Muscle layer of colon (tissue), 2 donors: ENCODE data around the gene DCC.
A peak's percentile ranks its signal among the peaks of the same experiment; 100 is the strongest.

Source experiments
- H3K27ac ChIP-seq: one replicate; pipeline ENCODE4 v1.7.0; 2013; ENCODE audit warnings: low read depth, mild to moderate bottlenecking, low read length, moderate library complexity
- H3K27me3 ChIP-seq, 2 donors: one replicate each; pipeline ENCODE4 v1.7.0; 2013; ENCODE audit warnings: low read length in 2 of 2, mild to moderate bottlenecking in 2 of 2; ENCODE audit not compliant: insufficient read depth in 2 of 2, control insufficient read depth in 1 of 2
- H3K36me3 ChIP-seq: one replicate; pipeline ENCODE4 v1.7.0; 2013; ENCODE audit warnings: mild to moderate bottlenecking, low read length; ENCODE audit not compliant: insufficient read depth
- H3K4me1 ChIP-seq: one replicate; pipeline ENCODE4 v1.7.0; 2013; ENCODE audit warnings: mild to moderate bottlenecking, low read length; ENCODE audit not compliant: insufficient read depth
- H3K4me3 ChIP-seq, 2 donors: one replicate each; pipeline ENCODE4 v1.7.0; 2013; ENCODE audit warnings: low read length in 2 of 2, low read depth in 1 of 2, mild to moderate bottlenecking in 1 of 2, moderate library complexity in 1 of 2
- H3K9ac ChIP-seq: one replicate; pipeline ENCODE4 v1.7.0; 2013; ENCODE audit warnings: low read length
- H3K9me3 ChIP-seq: one replicate; pipeline ENCODE4 v1.7.0; 2013; ENCODE audit warnings: mild to moderate bottlenecking, low read length
- donor health status: abdominal sarcoma.
- donor health status: Adenocarcinoma of cecum.

DCC gene

DNA sequence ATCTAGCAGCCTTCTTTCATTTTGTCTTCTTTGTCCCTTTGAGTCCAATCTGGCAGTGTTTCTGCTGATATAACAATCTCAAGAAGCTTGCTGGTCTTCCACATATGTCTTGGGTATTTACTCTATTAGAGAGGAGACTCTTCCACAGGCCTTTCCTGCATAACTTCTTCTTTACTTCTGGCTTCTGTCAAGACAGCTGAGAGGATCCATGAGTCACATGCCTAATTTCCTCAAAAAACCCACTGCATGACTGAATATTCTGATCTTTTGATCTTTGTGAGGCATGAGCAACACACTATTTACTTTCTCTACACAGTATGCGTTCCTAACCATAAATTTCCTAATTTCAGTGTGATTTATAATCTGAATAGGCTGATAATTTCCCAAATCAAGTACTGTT, 5.1 kb upstream of the DCC start:
- H3K27me3 ChIP-seq: peaks cover 0 to 1% of the 10 kb centered on the region in 2 donors
- H3K4me3 ChIP-seq: no peak overlapping the region
- no peaks in the 10 kb centered on the region for H3K9me3 ChIP-seq
- no peak overlapping the region for H3K27ac ChIP-seq
- H3K36me3 ChIP-seq: no peaks in the 10 kb centered on the region
- peaks cover 4% of the 10 kb centered on the region for H3K4me1 ChIP-seq
- no peak overlapping the region for H3K9ac ChIP-seq

DNA sequence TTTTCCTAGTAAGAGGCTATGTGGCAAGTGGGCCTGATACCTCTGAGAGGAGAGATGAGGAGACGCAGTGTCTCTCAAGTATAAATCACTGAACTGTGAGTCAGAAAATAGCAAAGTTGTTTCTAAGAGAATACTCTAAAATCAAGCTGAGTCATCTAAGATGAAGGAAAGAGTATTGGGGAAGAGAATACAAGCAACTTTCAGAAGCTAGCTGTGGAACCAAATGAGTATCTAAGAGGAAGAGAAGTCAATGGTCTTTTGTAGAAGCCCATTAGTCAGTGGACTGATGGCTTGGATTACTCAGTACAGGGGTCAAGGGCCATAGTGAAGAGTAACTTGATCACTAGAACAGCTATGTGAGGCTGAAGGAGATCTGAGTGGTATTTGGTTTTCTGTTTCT, 2.7 kb upstream of the DCC start:
- Histone ChIP-seq H3K4me3 (no peak overlapping the region), H3K4me1 (peaks cover 18% of the 10 kb centered on the region), H3K9me3 (no peaks in the 10 kb centered on the region), H3K9ac (no peak overlapping the region), H3K27ac (no peak overlapping the region), H3K27me3 (peaks cover 13 to 14% of the 10 kb centered on the region in 2 donors), H3K36me3 (no peaks in the 10 kb centered on the region)

DNA sequence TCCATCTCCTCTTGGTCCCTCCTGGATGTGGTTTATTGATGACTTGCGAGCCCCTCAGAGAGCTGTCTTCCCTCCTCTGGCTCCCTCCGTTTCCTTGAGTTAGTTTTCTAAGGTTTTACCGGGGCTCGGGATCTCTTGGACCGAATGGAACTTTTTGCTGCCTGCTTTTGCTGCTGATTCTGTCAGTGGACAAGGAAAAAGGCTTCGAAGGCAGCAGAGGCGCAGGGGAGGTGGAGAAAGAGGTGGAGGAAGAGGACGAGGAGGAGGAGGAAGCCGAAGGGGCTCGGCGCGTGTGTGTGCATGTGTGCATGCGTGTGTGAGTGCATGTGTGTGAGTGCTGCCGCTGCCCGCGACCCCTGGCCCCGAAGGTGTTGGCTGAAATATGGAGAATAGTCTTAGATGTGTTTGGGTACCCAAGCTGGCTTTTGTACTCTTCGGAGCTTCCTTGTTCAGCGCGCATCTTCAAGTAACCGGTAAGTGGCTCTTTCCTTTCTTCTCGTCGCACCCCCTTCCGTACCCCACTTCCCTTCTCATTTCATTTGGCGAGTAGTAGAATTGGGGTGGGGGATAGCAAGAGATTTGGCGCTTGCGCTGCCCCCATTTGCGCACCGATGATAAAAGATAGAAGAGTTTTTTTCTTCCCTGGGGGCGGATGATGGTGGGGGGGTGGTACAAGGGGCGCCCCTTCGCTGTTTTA, 557 bp downstream of the DCC start:
- Histone ChIP-seq H3K4me3 (peak overlapping the region; percentile 25 to 64), H3K4me1 (peaks cover 18% of the 10 kb centered on the region), H3K9me3 (no peaks in the 10 kb centered on the region), H3K9ac (no peak overlapping the region), H3K36me3 (no peaks in the 10 kb centered on the region), H3K27me3 (peaks cover 13 to 14% of the 10 kb centered on the region in 2 donors), H3K27ac (no peak overlapping the region)

GRCh38 chr18:52341103-52341432, 1.1 kb downstream of the DCC start:
- Histone ChIP-seq H3K4me3 (peak overlapping the region in 1 of 2 donors; percentile 64), H3K9me3 (no peaks in the 10 kb centered on the region), H3K9ac (no peak overlapping the region), H3K27me3 (peaks cover 13 to 14% of the 10 kb centered on the region in 2 donors), H3K4me1 (peaks cover 18% of the 10 kb centered on the region), H3K27ac (no peak overlapping the region), H3K36me3 (no peaks in the 10 kb centered on the region)

GRCh38 chr18:52341608-52342381, 1.8 kb downstream of the DCC start:
- Histone ChIP-seq H3K4me3 (peak overlapping the region; percentile 17 to 64), H3K9me3 (no peaks in the 10 kb centered on the region), H3K9ac (no peak overlapping the region), H3K27me3 (peaks cover 13 to 14% of the 10 kb centered on the region in 2 donors), H3K27ac (no peak overlapping the region), H3K4me1 (peaks cover 18% of the 10 kb centered on the region), H3K36me3 (no peaks in the 10 kb centered on the region)

DNA sequence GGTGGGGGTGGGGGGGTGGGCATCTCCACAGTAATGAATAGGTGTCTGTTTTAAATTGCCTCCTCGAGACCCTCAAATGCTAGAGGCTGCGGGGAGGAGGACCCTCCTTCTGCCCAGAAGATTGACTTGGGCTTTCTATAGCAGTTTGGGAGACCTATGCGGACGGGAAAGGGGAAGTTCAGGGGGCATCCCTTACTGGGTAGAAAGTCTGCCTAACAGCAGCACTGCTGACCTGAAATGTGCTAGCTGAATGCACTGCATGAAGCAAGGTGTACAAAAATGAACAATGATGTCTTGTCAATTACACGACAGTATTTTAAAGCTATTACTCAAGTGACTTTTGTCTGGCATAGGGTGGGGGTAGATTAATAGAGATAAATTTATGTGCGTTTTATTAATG, 2.5 kb downstream of the DCC start:
- no peaks in the 10 kb centered on the region for H3K36me3 ChIP-seq
- H3K4me3 ChIP-seq: no peak overlapping the region
- no peak overlapping the region for H3K27ac ChIP-seq
- H3K9ac ChIP-seq: no peak overlapping the region
- H3K9me3 ChIP-seq: no peaks in the 10 kb centered on the region
- H3K27me3 ChIP-seq: peaks cover 13 to 14% of the 10 kb centered on the region in 2 donors
- peaks cover 18% of the 10 kb centered on the region for H3K4me1 ChIP-seq

- H3K4me3 ChIP-seq: no peak overlapping the region
- no peak overlapping the region for H3K9ac ChIP-seq
- H3K27ac ChIP-seq: no peak overlapping the region
- H3K4me1 ChIP-seq: peaks cover 18% of the 10 kb centered on the region
- no peaks in the 10 kb centered on the region for H3K36me3 ChIP-seq
- peaks cover 13 to 14% of the 10 kb centered on the region in 2 donors for H3K27me3 ChIP-seq
- H3K9me3 ChIP-seq: no peaks in the 10 kb centered on the region
These were observed 3.1 kb downstream of the DCC start for GRCh38 chr18:52343138-52343537.

- Histone ChIP-seq H3K9me3 (no peaks in the 10 kb centered on the region), H3K27ac (no peak overlapping the region), H3K9ac (no peak overlapping the region), H3K4me1 (peaks cover 18% of the 10 kb centered on the region), H3K4me3 (no peak overlapping the region), H3K36me3 (no peaks in the 10 kb centered on the region), H3K27me3 (peaks cover 13 to 14% of the 10 kb centered on the region in 2 donors)
These were observed 3.8 kb downstream of the DCC start for GRCh38 chr18:52343731-52344340.

DNA sequence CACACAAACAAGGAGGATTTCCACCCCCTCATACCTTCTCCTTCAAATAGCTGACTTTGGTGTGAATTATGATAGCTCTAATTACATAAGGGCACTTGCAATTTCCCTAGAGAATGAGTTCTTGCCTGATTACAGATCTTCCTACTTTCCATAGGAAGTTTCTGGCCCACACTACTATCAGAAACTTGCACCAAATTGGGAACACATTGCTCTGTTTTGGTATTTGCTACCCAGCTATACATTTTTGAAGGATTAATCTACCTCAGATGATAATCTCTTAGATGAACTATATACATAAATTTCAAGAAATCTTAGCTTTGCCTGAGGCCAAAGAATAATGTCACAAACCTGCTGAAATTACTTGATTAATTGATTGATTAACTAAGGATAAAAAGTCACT, 4.9 kb downstream of the DCC start:
- H3K27me3 ChIP-seq: peaks cover 13 to 14% of the 10 kb centered on the region in 2 donors
- H3K9me3 ChIP-seq: no peaks in the 10 kb centered on the region
- H3K27ac ChIP-seq: no peak overlapping the region
- H3K36me3 ChIP-seq: no peaks in the 10 kb centered on the region
- H3K4me1 ChIP-seq: peaks cover 13% of the 10 kb centered on the region
- no peak overlapping the region for H3K4me3 ChIP-seq
- H3K9ac ChIP-seq: no peak overlapping the region

DNA sequence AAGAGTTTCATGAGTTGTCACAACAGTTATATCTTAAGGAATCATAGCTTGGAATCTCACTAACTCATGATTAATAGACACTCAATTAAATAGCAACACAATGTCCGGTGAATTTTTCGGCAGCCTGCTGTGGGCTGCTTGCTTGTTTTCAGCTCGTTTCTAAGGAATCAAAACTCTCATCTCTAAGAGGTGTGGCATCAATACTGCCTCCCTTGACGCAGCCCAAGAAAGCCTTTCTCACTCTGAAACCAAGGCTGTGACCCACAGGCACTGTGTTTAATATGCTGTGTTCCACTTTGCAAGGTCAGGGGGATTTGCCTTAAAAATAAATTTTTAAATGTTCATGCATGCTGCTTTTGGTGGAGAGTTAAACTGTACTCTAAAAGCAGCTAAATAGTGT, 5.4 kb downstream of the DCC start:
- Histone ChIP-seq H3K27ac (no peak overlapping the region), H3K4me3 (no peak overlapping the region), H3K9ac (no peak overlapping the region), H3K9me3 (no peaks in the 10 kb centered on the region), H3K36me3 (no peaks in the 10 kb centered on the region), H3K4me1 (peaks cover 8% of the 10 kb centered on the region), H3K27me3 (peaks cover 8% of the 10 kb centered on the region in 2 donors)

GRCh38 chr18:52348209-52348608, 8.2 kb downstream of the DCC start:
- no peaks in the 10 kb centered on the region for H3K27me3 ChIP-seq
- H3K9ac ChIP-seq: no peak overlapping the region
- no peak overlapping the region for H3K27ac ChIP-seq
- H3K9me3 ChIP-seq: no peaks in the 10 kb centered on the region
- H3K4me3 ChIP-seq: no peak overlapping the region
- peaks cover 7% of the 10 kb centered on the region for H3K4me1 ChIP-seq
- no peaks in the 10 kb centered on the region for H3K36me3 ChIP-seq
